OCI-LY1 (cell line): Measurements from ENCODE around the gene SRRD.

Experiments used
- EZH2 ChIP-seq: fragments of 200-600 bp; sonication (generic), shearing (Covaris generic); IDR thresholded peaks from 2 replicates; pipeline ENCODE4 v1.8.0; 2017; ENCODE audit warnings: borderline replicate concordance, mixed run types, mild to moderate bottlenecking, antibody characterized with exemption, low read length, moderate library complexity, mixed read lengths
- TF ChIP-seq, protein P1 (sequence below): fragments of 200-600 bp; sonication (generic), shearing (Covaris generic); IDR thresholded peaks from 2 replicates; pipeline ENCODE4 v1.5.1; 2017; ENCODE audit warnings: mild to moderate bottlenecking, antibody characterized with exemption, low read length, moderate library complexity, mixed read lengths

DNA sequence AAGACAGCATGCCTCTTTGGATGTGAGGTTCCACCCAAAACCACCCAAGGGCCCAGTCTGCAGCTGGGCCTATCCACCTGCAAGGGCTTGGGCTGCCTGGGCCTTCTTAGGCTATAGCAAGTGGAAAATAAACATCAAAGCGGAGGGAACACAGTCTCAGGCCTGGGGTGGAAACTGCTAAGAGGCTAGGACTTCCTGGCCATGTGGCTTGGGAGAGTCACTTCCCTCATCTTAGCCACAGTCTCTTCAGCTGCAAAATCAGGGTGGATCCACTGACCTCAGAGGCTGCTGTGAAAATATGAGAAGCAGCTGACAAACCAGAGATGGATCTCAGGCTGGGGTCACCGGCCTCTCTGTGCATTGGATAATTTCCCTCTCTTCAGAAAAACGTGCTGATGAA is 59.2 kb downstream of the SRRD start:
- TF ChIP-seq, protein P1, sequence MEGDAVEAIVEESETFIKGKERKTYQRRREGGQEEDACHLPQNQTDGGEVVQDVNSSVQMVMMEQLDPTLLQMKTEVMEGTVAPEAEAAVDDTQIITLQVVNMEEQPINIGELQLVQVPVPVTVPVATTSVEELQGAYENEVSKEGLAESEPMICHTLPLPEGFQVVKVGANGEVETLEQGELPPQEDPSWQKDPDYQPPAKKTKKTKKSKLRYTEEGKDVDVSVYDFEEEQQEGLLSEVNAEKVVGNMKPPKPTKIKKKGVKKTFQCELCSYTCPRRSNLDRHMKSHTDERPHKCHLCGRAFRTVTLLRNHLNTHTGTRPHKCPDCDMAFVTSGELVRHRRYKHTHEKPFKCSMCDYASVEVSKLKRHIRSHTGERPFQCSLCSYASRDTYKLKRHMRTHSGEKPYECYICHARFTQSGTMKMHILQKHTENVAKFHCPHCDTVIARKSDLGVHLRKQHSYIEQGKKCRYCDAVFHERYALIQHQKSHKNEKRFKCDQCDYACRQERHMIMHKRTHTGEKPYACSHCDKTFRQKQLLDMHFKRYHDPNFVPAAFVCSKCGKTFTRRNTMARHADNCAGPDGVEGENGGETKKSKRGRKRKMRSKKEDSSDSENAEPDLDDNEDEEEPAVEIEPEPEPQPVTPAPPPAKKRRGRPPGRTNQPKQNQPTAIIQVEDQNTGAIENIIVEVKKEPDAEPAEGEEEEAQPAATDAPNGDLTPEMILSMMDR, result no peak
- TF ChIP-seq EZH2, result no peak
